AG10803 (cell line): ENCODE measurements around the gene PSG5.
A peak's percentile ranks its signal among the peaks of the same experiment; 100 is the strongest.
"Not testable (repeated sequence)": the region's sequence is repeated elsewhere in the genome, so short reads cannot be mapped to it uniquely, and the experiment has no call there.

Experiments
- DNase-seq: peaks from one replicate; pipeline ENCODE4 v3.0.0; 2010; ENCODE audit warnings: low read depth
- H3K4me3 ChIP-seq: 2 replicates; pipeline ENCODE4 v1.5.1; 2011; ENCODE audit warnings: mild to moderate bottlenecking, low read length, control low read depth
- CTCF ChIP-seq: conservative IDR thresholded peaks from 2 replicates; pipeline ENCODE4 v1.5.1; 2011; ENCODE audit warnings: mild to moderate bottlenecking, low read length, control low read depth, inconsistent platforms

PSG5 gene

DNA sequence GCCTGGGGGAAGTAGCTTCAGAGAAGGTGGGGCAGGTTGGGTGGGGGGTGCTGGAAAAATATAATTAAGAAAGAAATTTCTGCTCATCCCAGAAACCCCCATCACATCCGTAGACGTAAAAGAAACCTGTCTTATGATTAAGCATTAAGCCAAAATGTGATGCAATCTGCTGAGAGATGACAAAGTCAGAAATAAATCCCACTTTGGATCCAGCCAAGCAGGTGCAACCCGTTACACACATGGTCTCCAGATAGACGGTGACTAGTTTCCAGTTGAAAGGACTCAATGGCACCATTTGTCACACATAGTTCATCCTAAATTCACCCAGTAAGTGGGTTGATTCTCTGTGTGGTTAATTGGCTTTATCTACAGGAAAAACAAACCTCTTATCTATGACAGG is 34.1 kb downstream of the PSG5 start:
- DNase-seq: no peak
- no peak overlapping the region for H3K4me3 ChIP-seq
- no peak for TF ChIP-seq CTCF

DNA sequence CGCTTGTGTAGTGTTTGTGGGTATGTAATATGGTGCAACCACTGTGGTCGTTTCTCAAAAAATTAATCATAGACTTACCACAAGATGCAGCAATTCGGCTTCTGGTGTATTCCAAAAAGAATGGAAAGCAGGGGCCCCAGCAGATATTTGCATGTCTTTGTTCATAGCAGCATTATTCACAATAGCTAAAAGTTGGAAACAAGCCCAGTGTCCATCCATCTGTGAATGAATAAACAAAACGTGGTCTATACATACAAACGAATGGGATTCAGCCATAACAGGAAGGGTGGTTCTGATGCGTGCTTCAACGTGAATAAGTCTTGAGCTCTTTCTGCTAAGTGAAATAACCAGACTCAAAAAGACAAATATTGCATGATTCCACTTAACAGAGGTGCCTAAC is 36.5 kb downstream of the PSG5 start:
- H3K4me3 ChIP-seq: not testable (repeated sequence)
- DNase-seq: peak; percentile 58

DNA sequence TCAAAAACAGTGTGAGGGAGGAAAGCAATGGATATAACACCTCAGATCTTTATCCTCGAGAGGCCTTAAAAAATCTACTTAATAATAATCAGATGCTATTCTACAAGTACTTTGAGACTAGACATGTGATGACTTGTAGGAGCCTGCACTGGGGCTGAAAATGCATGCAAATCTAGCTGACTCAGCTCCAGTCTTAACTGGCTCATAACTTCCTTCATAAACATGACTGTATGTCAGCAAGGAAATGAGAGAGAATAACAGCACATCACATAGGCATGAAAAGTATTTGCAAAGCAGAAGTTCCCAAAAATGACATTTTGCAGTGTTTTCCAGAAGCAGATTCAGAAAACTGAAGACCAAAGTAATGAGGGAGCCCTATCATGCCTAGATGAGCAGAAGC is 38.1 kb downstream of the PSG5 start:
- TF ChIP-seq CTCF: no peak
- peak; percentile 90 for DNase-seq
- no peak overlapping the region for H3K4me3 ChIP-seq

DNA sequence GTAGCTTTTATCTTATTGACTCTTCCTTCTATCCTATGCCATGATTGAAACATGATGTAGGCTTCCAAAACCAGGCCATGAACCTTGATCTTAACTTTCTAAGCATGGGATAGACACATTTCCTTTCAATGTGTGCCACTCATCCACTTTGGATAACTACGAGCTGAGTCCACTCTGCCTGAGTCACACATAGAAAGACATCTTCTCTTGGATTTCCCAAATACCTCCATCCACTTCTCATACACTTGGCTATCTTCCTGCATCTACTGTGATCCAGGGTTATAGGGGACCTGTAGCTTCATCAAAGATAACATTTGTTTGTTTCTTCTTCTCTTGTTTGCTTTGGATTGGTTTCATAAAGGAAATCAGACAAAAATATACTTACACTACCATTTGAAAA is 44.6 kb downstream of the PSG5 start:
- not testable (repeated sequence) for H3K4me3 ChIP-seq
- DNase-seq: peak; percentile 65

GRCh38 chr19:43132696-43133095 is 53.6 kb downstream of the PSG5 start:
- no peak for TF ChIP-seq CTCF
- DNase-seq: peak; percentile 53

DNA sequence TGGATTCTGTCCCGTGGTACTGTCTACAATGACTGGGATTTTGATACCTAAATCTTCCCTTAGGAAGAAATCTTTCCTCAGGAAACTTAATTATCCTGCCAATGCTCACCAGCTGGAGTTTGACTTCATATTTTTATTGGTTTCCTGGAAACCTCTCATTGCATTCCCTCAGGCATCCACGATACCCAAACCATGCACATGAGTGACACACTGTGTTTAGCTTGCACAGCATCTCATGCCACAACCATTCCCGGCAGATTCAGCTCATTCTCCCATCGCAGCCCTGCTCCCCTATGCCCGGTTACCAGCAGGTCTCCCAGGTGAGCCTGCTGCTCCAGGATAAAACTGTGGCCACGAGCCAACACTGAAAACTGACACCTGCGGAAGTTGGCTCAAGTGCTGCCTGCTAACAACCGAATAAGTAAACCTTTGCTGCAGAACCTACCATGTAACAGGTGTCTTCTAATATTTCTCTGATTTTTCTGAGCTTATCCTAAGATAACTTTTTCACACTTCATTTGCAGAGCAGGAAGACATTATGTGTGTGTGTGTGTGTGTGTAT is 55.0 kb downstream of the PSG5 start:
- DNase-seq: peak; percentile 34
- not testable (repeated sequence) for H3K4me3 ChIP-seq

More at GRCh38 chr19:43132696-43133095, 53.6 kb downstream of the PSG5 start:
- no peak overlapping the region for H3K4me3 ChIP-seq

DNA sequence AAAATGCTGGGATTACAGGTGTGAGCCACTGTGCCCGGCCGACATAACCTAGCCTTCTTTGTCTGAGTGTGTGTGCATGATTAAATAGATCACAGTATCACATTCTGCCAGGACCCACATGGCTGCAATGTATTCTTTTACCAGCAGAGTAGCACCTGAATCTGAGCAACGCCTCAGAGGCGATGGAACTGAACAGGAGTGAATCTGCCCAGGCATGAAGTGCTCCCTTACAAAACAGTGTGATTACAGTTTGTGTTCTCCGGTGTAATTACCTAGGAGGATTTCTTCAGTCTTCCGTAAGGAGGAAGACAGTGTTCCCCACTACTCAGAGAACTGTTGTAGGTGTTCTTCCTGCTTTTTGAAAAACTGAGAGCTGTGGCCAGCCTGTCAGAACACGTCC is 57.1 kb downstream of the PSG5 start:
- DNase-seq, H3K4me3 ChIP-seq: not testable (repeated sequence)

- H3K4me3 ChIP-seq: not testable (repeated sequence)
- DNase-seq: peak; percentile 98
Observed at GRCh38 chr19:43127336-43127735, 59.0 kb downstream of the PSG5 start.

DNA sequence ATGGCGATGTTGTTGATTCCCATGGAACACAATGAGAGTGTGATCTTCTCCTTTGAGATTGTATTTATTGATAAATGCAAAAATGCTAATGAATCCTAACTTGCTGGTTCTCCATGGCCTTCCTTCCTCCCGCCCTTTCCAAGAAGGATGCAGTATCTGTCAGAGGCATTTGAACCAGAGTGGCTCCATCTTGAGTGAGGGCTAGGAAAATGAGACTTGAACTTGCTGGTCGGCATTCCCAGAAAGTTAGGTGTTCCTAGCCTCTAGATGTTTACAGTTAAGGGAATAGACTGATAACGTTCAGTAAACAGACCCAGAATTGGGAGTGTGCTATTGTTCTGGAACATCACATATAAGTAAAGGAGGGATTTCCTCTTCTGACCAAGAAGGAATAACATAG is 59.6 kb downstream of the PSG5 start:
- no peak overlapping the region for H3K4me3 ChIP-seq
- no peak for DNase-seq
- no peak for TF ChIP-seq CTCF

DNA sequence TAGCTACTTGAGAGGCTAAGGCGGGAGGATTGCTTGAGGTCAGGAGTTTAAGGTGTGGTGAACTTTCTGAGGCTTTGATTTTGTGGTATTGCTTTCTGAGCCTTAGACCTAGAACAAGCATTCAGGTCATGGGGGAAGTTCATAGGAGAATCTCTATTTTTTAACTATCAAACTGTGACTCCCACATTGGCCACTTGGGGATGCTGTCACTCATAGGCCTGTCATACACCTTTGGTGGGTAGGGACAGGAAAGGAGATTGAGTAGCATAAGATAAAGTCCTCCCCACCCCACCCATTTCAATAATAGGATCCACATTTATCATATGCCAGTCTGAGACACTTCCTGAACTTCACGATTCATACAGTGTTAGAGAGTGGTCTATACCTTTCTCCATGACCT is 62.0 kb downstream of the PSG5 start:
- TF ChIP-seq CTCF: no peak
- no peak for DNase-seq
- H3K4me3 ChIP-seq: no peak overlapping the region

- DNase-seq: peak; percentile 82
- H3K4me3 ChIP-seq: not testable (repeated sequence)
Observed at GRCh38 chr19:43120433-43121026, 65.8 kb downstream of the PSG5 start.

DNA sequence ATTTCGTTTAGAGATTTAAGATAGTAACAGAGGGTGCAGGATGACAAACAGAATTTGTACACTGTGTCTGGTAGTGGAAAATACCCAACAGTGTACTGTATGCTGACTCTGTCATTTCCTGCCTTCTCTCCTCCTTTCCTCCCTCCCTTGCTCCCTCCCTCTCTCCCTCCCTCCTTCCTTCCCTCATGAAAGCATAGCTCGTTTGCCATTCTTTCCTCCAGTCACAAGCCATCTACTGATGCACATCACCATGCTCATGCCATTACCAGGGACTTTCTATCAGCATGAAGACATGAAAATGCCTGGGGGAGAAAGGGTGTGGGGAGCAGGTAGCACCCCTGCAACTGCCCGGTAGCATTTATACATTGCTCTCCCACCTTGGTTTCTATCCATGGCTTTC is 66.8 kb downstream of the PSG5 start:
- peak; percentile 13 for DNase-seq
- not testable (repeated sequence) for H3K4me3 ChIP-seq
